ENCODE measurements around the gene MYRF. TPM values are rescaled to one million over a fixed set of nuclear protein-coding genes. Genes with fewer than 3 reads are reported as not detected.

MYRF gene
- total RNA-seq, 2 experiments from 2014 or later: 0.97 to 1.6 TPM

DNA sequence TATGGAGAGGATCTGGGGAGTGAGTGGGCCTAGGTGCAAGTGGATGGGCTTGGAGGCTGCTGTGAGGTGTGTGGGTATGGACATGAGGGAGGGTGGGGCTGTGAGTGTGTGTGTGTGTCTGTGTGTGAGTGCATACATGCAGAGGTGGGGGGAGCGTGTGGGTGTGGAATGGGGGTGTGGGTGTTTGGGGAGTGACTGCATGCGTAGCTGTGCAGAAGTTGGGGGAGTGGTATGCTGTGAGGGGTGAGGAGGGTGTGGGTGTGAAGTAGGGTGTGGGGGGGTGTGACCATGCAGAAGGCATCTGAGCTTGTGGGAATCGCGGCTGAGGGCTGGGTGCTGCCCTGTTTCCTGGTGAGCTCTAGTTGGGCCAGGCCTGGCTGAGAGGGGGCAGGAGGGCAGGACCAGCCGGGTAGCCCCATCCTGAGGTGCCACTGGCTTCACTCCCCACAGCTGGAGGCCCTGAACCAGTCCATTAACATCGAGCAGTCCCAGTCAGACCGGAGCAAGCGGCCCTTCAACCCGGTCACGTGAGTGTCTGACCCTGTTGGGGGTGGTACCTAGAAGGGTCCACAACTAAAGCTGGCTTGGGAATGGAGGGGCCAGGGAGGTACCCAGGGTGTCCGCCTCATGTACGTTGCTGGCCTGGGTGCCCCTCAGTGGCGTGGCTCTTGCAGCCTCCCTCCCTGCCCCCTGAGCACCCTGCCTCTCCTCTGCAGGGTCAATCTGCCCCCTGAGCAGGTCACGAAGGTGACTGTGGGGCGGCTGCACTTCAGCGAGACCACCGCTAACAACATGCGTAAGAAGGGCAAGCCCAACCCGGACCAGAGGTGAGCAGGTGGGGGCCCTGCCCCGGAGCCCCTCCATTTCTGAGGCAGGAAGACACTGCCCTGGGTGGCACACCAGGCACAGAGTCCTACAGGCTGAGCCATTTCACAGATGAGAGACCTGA lies 23.4 kb downstream of the MYRF start:
- TF ChIP-seq, protein P1, sequence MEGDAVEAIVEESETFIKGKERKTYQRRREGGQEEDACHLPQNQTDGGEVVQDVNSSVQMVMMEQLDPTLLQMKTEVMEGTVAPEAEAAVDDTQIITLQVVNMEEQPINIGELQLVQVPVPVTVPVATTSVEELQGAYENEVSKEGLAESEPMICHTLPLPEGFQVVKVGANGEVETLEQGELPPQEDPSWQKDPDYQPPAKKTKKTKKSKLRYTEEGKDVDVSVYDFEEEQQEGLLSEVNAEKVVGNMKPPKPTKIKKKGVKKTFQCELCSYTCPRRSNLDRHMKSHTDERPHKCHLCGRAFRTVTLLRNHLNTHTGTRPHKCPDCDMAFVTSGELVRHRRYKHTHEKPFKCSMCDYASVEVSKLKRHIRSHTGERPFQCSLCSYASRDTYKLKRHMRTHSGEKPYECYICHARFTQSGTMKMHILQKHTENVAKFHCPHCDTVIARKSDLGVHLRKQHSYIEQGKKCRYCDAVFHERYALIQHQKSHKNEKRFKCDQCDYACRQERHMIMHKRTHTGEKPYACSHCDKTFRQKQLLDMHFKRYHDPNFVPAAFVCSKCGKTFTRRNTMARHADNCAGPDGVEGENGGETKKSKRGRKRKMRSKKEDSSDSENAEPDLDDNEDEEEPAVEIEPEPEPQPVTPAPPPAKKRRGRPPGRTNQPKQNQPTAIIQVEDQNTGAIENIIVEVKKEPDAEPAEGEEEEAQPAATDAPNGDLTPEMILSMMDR (IDR thresholded peaks at IDR 0.05): no peak
- intact Hi-C loops (cut with micrococcal nuclease): no loop called here
- Mint-ChIP-seq H3K27me3 (peaks cover 2% of the 10 kb centered on the region), H3K9me3 (no peaks in the 10 kb centered on the region), H3K36me3 (ENCODE audit: low read depth) (no peaks in the 10 kb centered on the region), H3K27ac (no peak overlapping the region), H3K4me1 (ENCODE audit: low read depth) (peaks cover 13% of the 10 kb centered on the region), H3K4me3 (no peak overlapping the region)
- ChIA-PET POLR2A (interaction anchor here (1.0 to 2.4 kb wide), 3 partner anchors 16 to 23 kb away, joined by 3 to 6 read pairs (median 3); partner anchors contain the start of genes FEN1, MYRF and TMEM258), CTCF (interaction anchor here (0.7 to 3.2 kb wide), 7 partner anchors 12 to 32 kb away, joined by 3 to 14 read pairs (median 4); no protein-coding TSS in a partner anchor)
- ATAC-seq: no peak
- no peak for DNase-seq

DNA sequence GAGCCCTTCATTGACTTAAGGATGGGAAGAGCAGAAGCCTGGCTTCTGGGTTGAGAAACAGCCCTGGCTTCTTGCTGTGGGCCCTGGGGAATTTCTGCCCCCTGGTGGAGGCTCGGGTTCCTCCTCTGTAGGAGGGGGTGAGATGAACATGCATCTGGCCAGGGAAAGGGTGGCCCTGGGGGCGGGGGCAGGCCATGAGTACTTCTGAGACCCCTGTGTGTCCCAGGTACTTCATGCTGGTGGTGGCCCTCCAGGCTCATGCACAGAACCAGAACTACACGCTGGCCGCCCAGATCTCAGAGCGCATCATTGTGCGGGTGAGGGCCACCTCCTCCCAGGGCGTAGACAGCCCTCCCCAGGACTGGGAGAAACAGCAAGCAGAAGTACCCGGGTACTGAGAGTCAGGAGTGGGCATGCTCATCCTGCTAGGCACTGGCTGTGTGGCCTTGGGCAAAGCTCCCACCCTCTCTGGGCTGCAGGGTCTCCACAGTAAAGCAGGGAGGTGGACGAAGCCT lies 24.2 kb downstream of the MYRF start:
- H3K4me1 Mint-ChIP-seq (ENCODE audit: low read depth): peaks cover 13% of the 10 kb centered on the region
- no peak overlapping the region for H3K4me3 Mint-ChIP-seq

DNA sequence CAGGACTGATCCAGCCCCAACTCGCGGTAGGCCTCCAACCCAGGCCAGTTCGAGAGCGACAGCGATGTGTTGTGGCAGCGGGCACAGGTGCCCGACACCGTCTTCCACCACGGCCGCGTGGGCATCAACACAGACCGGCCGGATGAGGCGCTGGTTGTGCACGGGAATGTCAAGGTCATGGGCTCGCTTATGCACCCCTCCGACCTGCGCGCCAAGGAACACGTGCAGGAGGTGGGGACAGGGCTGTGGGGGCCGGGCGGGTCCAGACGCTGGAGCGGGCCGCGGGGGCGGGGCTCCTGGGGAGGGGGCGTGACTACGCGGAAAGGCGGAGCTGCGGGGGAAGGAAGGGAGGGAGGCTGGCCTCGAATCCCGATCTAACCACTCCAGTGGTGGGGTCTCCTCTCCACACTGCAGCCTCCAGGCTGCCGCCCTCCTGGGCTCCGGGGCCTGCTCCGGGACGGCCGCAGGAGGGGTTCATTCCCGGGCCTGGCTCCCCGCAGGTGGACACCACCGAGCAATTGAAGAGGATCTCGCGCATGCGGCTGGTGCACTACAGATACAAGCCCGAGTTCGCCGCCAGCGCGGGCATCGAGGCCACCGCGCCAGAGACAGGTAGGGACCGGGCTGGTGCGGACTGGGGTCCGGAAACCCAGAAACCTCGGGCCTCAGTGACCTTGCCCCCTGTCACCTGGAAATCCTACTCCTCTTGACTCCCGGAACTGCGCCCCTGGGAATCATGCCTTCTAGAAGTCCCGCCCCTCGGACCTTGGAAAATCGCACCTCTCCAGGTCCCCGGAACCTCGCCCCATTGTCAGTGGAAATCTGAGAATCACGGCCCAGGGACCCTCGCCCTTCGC lies 25.0 kb downstream of the MYRF start:
- Mint-ChIP-seq H3K27ac (no peak overlapping the region), H3K27me3 (peaks cover 2% of the 10 kb centered on the region), H3K4me1 (ENCODE audit: low read depth) (peaks cover 13% of the 10 kb centered on the region), H3K36me3 (ENCODE audit: low read depth) (no peaks in the 10 kb centered on the region), H3K4me3 (peak overlapping the region; percentile 29), H3K9me3 (no peaks in the 10 kb centered on the region)
- peak; percentile 69 for ATAC-seq
- ChIA-PET CTCF (interaction anchor here (0.6 to 3.2 kb wide), 5 partner anchors 11 to 27 kb away, joined by 3 to 14 read pairs (median 3); no protein-coding TSS in a partner anchor), POLR2A (interaction anchor here (0.6 to 2.4 kb wide), 2 partner anchors 14 to 413 kb away, joined by 3 to 6 read pairs; partner anchors contain the start of genes FEN1 and TMEM258)
- DNase-seq: peak; percentile 62
- TF ChIP-seq, protein P1 (IDR thresholded peaks at IDR 0.05): no peak
- intact Hi-C loops (cut with micrococcal nuclease): no loop called here

More for the DNA sequence above, 24.2 kb downstream of the MYRF start:
- POLR2A ChIA-PET: interaction anchor here (2.4 kb wide), 1 partner anchor 15 kb away, joined by 6 read pairs; the partner anchor contains the start of genes FEN1 and TMEM258
- Mint-ChIP-seq H3K27me3 (peaks cover 2% of the 10 kb centered on the region), H3K27ac (no peak overlapping the region), H3K9me3 (no peaks in the 10 kb centered on the region), H3K36me3 (ENCODE audit: low read depth) (no peaks in the 10 kb centered on the region)
- TF ChIP-seq, protein P1 (IDR thresholded peaks at IDR 0.05): peak; percentile 73
- ATAC-seq (peak; percentile 78), DNase-seq (peak; percentile 86)
- CTCF ChIA-PET: interaction anchor here (0.6 to 3.2 kb wide), 5 partner anchors 11 to 26 kb away, joined by 3 to 14 read pairs (median 3); no protein-coding TSS in a partner anchor
- intact Hi-C loops (cut with micrococcal nuclease): no loop called here

DNA sequence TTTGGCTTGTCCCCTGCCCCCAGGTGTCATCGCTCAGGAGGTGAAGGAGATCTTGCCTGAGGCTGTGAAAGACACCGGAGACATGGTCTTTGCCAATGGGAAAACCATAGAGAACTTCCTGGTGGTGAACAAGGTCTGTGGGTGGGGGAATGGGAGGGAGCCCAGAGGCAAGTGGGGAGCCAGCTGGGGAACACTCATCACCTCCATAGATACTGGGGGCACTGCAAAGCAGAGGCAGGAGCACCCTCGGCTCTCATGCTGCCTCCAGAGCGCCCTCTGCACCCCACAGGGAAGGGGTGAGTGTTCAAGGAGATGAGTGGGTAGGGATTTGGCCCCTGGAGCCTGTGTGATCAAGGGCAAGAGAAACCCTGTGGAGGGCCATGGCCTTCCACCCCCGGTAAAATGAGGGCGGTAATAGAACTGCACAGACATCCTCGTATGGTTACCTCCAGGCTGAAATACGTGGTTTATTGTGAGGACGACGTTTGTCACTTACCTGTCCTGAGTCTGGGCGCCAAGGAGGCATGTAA lies 26.0 kb downstream of the MYRF start:
- Mint-ChIP-seq H3K4me3 (no peak overlapping the region), H3K4me1 (ENCODE audit: low read depth) (peaks cover 13% of the 10 kb centered on the region), H3K36me3 (ENCODE audit: low read depth) (peaks cover 4% of the 10 kb centered on the region), H3K27ac (no peak overlapping the region), H3K9me3 (no peaks in the 10 kb centered on the region), H3K27me3 (peaks cover 2% of the 10 kb centered on the region)
- ATAC-seq: no peak
- POLR2A ChIA-PET: interaction anchor here (0.6 kb wide), 1 partner anchor 414 kb away, joined by 3 read pairs; no protein-coding TSS in a partner anchor
- CTCF ChIA-PET: interaction anchor here (0.6 to 2.8 kb wide), 3 partner anchors 10 to 31 kb away, joined by 3 to 9 read pairs (median 3); partner anchors contain the start of genes FEN1 and TMEM258
- no peak for DNase-seq
- TF ChIP-seq, protein P1 (IDR thresholded peaks at IDR 0.05): no peak
- intact Hi-C loops (cut with micrococcal nuclease): no loop called here
